Ascending aorta (tissue), 2 donors: ENCODE results near the gene KIF5A. TPM values are rescaled to one million over a fixed set of nuclear protein-coding genes. Genes with fewer than 3 reads are reported as not detected.

Experiments
- DNase-seq, 2 donors: peaks; one replicate each; pipeline ENCODE4 v3.0.0-alpha.2; 2019; ENCODE audit warnings: low spot score in 2 of 2
- H3K27ac ChIP-seq, 2 donors: fragments of 200-600 bp; sonication (generic); one replicate each; pipeline ENCODE4 v1.5.1; 2016 to 2017; ENCODE audit warnings: mild to moderate bottlenecking in 1 of 2
- H3K27me3 ChIP-seq: fragments of 200-600 bp; sonication (generic); one replicate; pipeline ENCODE4 v1.5.1; 2017
- H3K36me3 ChIP-seq, 2 donors: fragments of 200-600 bp; sonication (generic); one replicate each; pipeline ENCODE4 v1.5.1; 2016
- H3K4me1 ChIP-seq, 2 donors: fragments of 200-600 bp; sonication (generic); one replicate each; pipeline ENCODE4 v1.5.1; 2016 to 2017; ENCODE audit warnings: mild to moderate bottlenecking in 1 of 2
- H3K4me3 ChIP-seq, 2 donors: fragments of 200-600 bp; sonication (generic); one replicate each; pipeline ENCODE4 v1.5.1; 2016 to 2017; ENCODE audit warnings: mild to moderate bottlenecking in 1 of 2
- H3K9me3 ChIP-seq, 2 donors: fragments of 200-600 bp; sonication (generic); one replicate each; pipeline ENCODE4 v1.5.1; 2016
- CTCF ChIP-seq, 3 experiments: fragments of 200-600 bp in 2 of 3; fragments of 450-650 bp in 1 of 3; sonication (generic) in 2 of 3; IDR thresholded peaks; one replicate each; pipeline ENCODE4 v1.5.1; 2016 to 2019; ENCODE audit warnings: antibody characterized with exemption in 3 of 3, mild to moderate bottlenecking in 1 of 3, moderate library complexity in 1 of 3
- intact Hi-C: fragments of 100-400 bp; cut with DNase I; formaldehyde crosslinking; loops from one replicate; pipeline ENCODE4 v1.15.1; 2023
- total RNA-seq: library from RNA; depleted of rRNA; stranded (reverse); fragments of >200 nt; gene quantifications from one replicate; pipeline ENCODE4 v1.1.0, GENCODE V29; 2016

Gene KIF5A
- total RNA-seq, 1 donor from 2014 or later: not detected

DNA sequence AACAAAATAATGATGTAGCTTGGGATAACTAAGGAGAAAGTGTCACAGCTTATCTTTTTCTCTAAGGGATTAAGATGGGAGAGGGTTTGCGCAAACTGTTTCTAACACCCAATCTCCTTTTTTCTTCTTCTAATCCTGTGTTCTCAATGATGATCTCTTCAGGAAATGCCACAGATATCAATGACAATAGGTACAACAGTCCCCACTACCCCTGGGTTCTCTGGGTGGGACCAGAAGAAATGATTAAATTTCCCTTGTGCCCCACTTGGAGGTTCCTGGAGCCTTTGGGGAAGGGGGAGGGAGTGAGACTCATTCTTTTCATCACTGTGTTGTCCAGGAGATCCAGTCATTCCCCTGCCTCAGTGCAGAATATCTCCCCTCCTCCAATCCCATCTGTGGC, 32.6 kb downstream of the KIF5A start:
- no peak for TF ChIP-seq CTCF (IDR thresholded peaks at IDR 0.05)
- Histone ChIP-seq H3K4me1 (no peaks in the 10 kb centered on the region), H3K27ac (no peak overlapping the region), H3K9me3 (no peaks in the 10 kb centered on the region), H3K4me3 (no peak overlapping the region), H3K36me3 (peaks cover 0 to 5% of the 10 kb centered on the region in 2 donors), H3K27me3 (no peaks in the 10 kb centered on the region)
- intact Hi-C loops: no loop called here
- DNase-seq: no peak

GRCh38 chr12:57583008-57583831, 33.4 kb downstream of the KIF5A start:
- H3K27ac ChIP-seq: no peak overlapping the region
- peak in 1 of 2 donors; percentile 86 for DNase-seq
- no peaks in the 10 kb centered on the region for H3K27me3 ChIP-seq
- intact Hi-C loops: loop anchor here (1.0 kb wide), 1 partner anchor 38 kb away; no protein-coding TSS in a partner anchor
- peak; percentile 91 to 93 (median 92) for TF ChIP-seq CTCF (IDR thresholded peaks at IDR 0.05)
- no peaks in the 10 kb centered on the region for H3K4me1 ChIP-seq
- H3K9me3 ChIP-seq: no peaks in the 10 kb centered on the region
- H3K4me3 ChIP-seq: no peak overlapping the region
- no peaks in the 10 kb centered on the region for H3K36me3 ChIP-seq

GRCh38 chr12:57584050-57584449, 34.2 kb downstream of the KIF5A start:
- Histone ChIP-seq H3K4me1 (no peaks in the 10 kb centered on the region), H3K36me3 (no peaks in the 10 kb centered on the region), H3K9me3 (no peaks in the 10 kb centered on the region), H3K27me3 (no peaks in the 10 kb centered on the region), H3K4me3 (no peak overlapping the region), H3K27ac (no peak overlapping the region)
- no peak for TF ChIP-seq CTCF (IDR thresholded peaks at IDR 0.05)
- DNase-seq: no peak
- intact Hi-C loops: no loop called here

GRCh38 chr12:57584690-57585089, 34.8 kb downstream of the KIF5A start:
- no peak for DNase-seq
- intact Hi-C loops: no loop called here
- Histone ChIP-seq H3K36me3 (no peaks in the 10 kb centered on the region), H3K9me3 (no peaks in the 10 kb centered on the region), H3K27ac (no peak overlapping the region), H3K27me3 (no peaks in the 10 kb centered on the region), H3K4me1 (no peaks in the 10 kb centered on the region), H3K4me3 (no peak overlapping the region)
- no peak for TF ChIP-seq CTCF (IDR thresholded peaks at IDR 0.05)

DNA sequence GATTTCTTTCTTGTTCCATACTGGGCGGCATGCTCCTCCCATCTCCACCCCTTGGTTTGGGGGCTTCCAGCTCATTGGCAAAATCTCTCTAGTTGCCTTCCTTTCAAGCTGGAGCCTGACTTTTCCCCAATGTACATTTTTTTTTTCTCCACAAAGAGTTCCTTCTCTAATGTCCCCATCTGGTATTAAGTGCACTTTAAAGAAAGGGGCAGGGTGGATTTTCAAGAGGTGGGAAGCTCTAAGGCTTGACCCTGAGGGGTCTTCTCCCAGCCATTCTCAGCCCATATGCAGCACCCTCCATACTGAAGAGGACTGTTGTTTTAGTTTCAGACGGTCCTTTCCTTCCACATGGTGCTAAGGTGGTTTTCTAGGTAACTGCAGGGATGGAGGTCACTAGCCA, 35.3 kb downstream of the KIF5A start:
- intact Hi-C loops: no loop called here
- Histone ChIP-seq H3K27me3 (no peaks in the 10 kb centered on the region), H3K9me3 (no peaks in the 10 kb centered on the region), H3K4me1 (no peaks in the 10 kb centered on the region), H3K27ac (no peak overlapping the region), H3K36me3 (no peaks in the 10 kb centered on the region), H3K4me3 (no peak overlapping the region)
- no peak for DNase-seq
- no peak for TF ChIP-seq CTCF (IDR thresholded peaks at IDR 0.05)
